Head of caudate nucleus (tissue), 42 donors: ENCODE data around the gene FRS3.
"Not testable (repeated sequence)": the region's sequence is repeated elsewhere in the genome, so short reads cannot be mapped to it uniquely, and the experiment has no call there.

Experiments
- DNase-seq, 42 donors: peaks; one replicate each; pipeline versions ENCODE4 v3.0.0 to v3.0.0-alpha.2; 2020 to 2021; ENCODE audit warnings: mixed read lengths in 7 of 42
- intact Hi-C: fragments of 100-400 bp; cut with DNase I; formaldehyde crosslinking; loops from one replicate; pipeline ENCODE4 v1.15.0; 2022

FRS3 gene

GRCh38 chr6:41777551-41778285 lies 2.0 kb downstream of the FRS3 start:
- intact Hi-C loops, result no loop called here

GRCh38 chr6:41775293-41775882 lies 4.3 kb downstream of the FRS3 start:
- no peak for DNase-seq
- intact Hi-C loops, result no loop called here

More at GRCh38 chr6:41777551-41778285, 2.0 kb downstream of the FRS3 start:
- DNase-seq, result no peak

DNA sequence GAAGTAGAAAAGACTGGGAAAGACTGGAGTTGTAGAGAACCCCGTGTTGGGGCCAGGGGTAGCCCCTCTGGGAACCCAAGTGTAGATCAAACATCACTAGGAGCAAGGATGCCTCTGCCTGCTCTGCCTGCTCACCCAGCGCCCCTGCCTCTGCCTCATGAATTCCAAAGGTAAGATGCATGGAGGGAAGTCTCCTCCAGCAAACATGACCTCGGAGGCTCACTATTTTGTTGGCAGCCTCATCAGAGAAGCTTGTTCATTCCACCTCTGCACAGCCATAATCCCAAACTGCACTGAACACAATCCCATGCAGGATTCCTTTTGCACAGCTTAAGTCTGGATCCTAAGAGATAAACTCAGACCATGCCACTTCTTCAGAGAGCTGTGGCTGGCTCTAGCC lies 4.9 kb downstream of the FRS3 start:
- DNase-seq, result no peak
- intact Hi-C loops, result no loop called here

GRCh38 chr6:41771058-41771983 lies 8.4 kb downstream of the FRS3 start:
- intact Hi-C loops, result no loop called here
- no peak for DNase-seq

DNA sequence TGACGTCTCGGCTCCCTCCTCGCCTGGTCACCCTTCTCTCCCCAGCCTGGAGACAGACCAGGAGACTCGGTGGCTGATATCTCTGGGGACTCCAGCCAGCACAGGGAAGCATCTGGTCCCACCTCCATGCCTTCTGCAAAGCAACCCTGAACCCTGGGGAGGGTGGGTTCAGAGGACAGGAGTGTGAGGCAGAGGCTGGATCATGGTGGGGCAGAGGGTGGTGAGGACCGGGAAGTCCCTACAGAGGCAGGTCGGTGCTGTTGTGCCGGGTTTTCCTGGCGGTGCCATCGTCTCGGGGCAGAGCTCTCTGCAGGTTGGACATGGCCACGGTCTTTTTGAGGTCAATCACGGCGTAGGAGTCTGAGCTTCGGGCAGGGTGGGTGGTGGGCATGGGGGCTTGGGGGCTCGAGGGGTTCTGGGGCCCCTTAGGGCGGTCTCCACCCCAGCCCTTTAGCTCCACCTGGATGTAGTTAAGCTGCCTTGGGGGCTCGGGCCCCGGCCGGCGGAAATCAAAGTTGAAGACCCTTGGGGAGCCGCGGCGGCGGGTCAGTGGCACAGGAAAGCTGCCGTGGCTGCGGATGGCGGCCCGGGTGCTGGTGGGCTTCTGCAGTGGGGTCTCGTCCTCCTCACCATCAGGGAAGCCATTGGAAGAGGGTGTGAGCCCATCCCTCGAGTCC lies 9.2 kb downstream of the FRS3 start:
- no peak for DNase-seq
- intact Hi-C loops, result no loop called here

- intact Hi-C loops, result no loop called here
- DNase-seq, result no peak
These were observed 10.3 kb downstream of the FRS3 start for GRCh38 chr6:41769376-41769775.

- no peak for DNase-seq
- intact Hi-C loops, result no loop called here
These were observed 11.0 kb downstream of the FRS3 start for GRCh38 chr6:41768545-41769308.

DNA sequence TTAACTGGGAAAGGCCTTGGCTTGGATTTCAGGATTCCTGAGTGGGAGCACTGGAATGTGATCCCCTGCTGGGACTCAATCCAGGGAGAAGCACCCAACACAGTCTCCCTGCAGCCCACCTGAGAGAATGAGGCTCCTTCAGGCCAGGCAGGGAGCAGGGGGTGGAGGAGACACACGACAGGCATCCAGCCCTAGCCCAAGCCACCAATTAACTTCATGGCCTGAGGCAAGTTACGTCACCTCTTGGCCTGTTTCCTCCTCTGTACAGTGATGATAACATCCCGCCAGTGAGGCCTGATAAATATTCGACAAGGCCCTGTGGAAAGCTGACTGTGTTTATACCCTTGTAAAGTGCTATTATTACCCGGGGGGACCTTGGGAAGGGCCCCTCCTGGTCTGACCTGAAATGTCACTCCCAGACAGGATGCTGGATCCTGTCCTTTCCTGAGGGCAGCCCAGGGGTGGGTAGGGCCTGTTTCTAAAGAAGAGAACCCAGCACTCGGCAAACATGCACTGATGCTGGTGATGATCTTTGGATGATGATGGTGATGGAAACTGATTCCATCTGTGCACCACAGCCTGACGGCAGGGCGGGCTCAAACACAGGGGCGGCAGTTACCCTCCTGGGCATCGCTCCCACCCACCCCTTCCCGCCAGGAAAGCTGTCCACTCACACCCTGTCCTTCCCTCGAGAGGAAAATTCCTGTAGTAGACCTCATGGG lies 12.4 kb downstream of the FRS3 start:
- peak in 1 of 42 donors; percentile 19 for DNase-seq
- intact Hi-C loops, result no loop called here

- DNase-seq, intact Hi-C loops: not testable (repeated sequence)
These were observed 13.5 kb downstream of the FRS3 start for GRCh38 chr6:41766043-41766664.

- DNase-seq, result no peak
- intact Hi-C loops, result no loop called here
These were observed 16.2 kb downstream of the FRS3 start for GRCh38 chr6:41763470-41763869.

GRCh38 chr6:41759905-41760579 lies 19.7 kb downstream of the FRS3 start:
- DNase-seq, result no peak
- intact Hi-C loops, result no loop called here

DNA sequence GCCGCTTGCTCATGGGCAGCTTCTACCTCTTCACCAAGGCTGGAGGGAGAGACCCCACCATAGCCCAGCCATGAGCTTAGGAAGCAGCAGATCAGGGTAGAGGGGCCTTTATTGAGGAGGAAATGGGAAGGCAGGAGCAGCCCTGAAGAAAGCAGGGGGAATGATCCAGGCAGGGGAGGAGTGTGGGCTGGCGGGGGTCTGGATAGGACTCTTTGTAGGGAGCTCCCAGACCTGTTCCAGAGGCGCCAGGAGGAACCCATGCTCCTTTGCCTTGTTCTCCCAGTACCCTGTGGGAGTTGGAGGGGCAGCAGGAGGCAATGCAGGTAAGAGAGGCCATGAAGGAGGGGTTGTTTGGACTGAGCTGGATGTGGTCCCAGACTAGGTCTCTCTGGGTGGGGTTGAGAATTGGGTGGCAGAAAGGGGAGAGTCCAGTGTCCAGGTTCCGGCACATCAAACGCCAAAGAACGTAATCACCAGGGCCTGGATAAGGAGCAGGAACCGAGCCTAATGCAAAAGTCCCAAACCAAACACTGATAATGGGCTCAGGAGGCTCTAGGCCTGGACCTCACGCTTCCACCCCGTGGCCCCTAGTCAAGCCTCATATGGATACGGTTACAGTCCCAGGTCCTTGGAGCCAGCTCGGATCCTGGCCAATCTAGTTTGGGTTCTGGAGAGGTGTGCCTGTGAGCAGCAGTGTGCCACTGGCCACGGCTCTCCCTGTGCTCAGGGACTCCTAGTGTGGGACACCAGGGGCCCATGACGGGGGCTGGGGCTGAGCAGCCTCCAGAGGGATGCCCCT lies 20.4 kb downstream of the FRS3 start:
- DNase-seq, result no peak

DNA sequence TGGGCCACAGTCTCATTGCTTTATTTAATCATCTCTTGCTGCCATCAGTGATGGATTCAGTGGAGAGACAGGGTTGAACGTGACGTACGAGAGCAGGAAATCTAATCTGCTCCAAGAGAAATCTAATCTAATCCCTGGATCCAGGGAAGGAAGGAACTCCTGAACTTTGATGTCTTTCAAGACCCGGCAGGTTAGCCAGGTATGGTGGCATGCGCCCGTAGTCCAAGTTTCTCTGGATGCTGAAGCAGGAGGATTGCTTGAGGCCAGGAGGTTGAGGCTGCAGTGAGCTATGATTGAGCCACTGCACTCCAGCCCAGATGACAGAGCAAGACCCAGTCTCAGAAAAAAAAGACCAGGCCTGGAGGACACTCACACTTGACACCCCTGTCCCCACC lies 21.1 kb downstream of the FRS3 start:
- DNase-seq, result no peak
- intact Hi-C loops, result no loop called here

More for the DNA sequence above, 20.4 kb downstream of the FRS3 start:
- intact Hi-C loops, result no loop called here

DNA sequence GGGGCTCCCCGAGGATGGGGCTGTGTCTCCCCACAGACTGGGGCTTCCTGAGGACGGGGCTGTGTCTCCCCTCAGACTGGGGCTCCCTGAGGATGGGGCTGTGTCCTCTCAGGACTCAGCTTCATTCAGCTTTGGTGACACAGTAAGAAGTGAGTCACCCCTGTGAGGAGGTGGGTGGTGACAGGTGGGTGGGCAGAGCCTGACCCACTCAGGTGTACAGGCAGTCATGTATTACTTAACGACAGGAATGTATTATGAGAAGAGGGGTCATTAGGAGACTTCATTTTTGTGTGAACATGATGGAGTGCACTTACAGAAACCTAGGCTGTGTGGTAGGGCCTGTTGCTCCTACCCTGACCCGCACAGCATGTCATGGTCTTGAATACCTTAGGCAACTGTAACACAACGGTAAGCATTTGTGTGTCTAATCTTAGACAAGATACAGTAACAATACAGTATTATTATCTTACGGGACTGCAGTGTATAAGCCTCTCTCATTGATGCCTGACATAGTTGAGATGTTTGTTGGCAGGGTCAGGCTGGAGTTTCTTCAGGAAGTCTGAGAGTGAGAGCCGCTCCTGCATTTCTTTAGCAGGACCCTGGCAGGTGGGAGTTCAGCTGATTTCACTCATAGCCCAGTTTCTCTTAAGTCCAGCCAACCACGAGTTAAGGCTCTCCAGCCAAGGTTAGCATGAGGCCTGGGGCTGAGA lies 21.6 kb downstream of the FRS3 start:
- intact Hi-C loops, result no loop called here

GRCh38 chr6:41757271-41757670 lies 22.4 kb downstream of the FRS3 start:
- no peak for DNase-seq
- intact Hi-C loops, result no loop called here

More for the DNA sequence above, 21.6 kb downstream of the FRS3 start:
- peak in 38 of 42 donors; percentile 17 to 82 (median 58) for DNase-seq

DNA sequence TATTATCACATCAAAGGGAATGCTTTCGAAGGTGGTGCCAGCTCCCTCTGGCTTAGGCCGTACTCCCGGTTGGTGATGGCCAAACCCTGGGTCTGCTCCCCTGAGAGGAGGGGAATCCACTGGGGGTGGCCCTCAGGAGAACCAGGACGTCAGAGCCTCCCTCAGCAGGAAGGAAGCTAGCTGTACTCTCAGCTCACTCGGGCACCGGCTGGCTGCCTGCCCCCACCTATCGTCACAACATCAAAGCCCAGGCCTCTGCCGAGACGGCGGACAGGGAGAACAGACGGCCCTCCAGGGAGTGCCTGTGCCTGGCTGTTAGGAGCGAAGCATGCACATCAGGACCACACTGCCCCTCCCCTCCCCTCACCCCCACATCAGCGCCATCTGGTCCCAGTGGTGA lies 23.3 kb downstream of the FRS3 start:
- DNase-seq, result no peak
- intact Hi-C loops, result no loop called here
